ENCODE results near the gene TCEAL5.
"Not testable (repeated sequence)": the region's sequence is repeated elsewhere in the genome, so short reads cannot be mapped to it uniquely, and the experiment has no call there.

Gene TCEAL5

DNA sequence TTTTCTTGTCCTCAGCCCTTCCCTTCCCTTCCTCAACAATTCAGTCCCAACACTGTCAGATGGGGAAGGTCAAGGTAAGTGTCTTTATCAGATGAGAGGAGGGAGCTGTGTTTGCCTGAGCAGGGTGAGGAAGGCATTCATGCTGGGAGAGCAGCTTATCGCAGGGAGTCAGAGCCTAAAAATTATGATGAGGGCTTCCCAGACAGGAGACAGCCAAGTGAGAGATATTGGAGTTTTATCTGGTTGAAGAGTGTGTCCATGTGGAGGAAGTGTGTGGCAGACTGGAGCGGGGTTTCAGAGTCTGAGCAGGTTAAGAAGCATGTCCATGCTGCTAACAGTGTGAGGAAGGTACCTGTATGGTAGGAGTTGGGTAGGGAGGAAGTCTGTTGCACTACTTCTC, 43.3 kb downstream of the TCEAL5 start:
- DNase-seq: no peak

DNA sequence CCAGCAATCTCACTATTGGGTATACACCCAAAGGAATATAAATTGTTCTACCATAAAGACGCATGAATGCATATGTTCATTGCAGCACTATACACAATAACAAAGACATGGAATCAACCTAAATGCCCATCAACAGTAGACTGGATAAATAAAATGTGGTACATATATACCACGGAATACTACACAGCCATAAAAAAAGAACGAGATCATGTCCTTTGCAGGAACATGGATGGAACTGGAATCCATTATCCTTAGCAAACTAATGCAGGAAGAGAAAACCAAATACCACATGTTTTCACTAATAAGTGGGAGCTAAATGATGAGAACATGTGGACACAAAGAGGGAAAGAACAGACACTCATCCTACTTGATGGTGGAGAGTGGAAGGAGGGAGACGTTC, 50.6 kb downstream of the TCEAL5 start:
- not testable (repeated sequence) for DNase-seq

All from DMS 273 treated with DMSO at 0.1 percent for 48 hours (cell line).